H9 (cell line): ENCODE measurements around the gene MYH14. TPM values are rescaled to one million over a fixed set of nuclear protein-coding genes. Genes with fewer than 3 reads are reported as not detected.

Source experiments
- DNase-seq: peaks from one replicate; pipeline ENCODE4 v3.0.0-alpha.2; 2017
- H2AFZ ChIP-seq: one replicate; pipeline ENCODE4 v1.6.1; 2013; ENCODE audit warnings: mild to moderate bottlenecking, low read length, control low read depth, moderate library complexity
- H2AK5ac ChIP-seq: 2 replicates; pipeline ENCODE4 v1.6.1; 2013; ENCODE audit warnings: low read length, control low read depth, mixed read lengths; ENCODE audit not compliant: insufficient read length
- H2BK120ac ChIP-seq: one replicate; pipeline ENCODE4 v1.6.1; 2013; ENCODE audit warnings: low read depth, mild to moderate bottlenecking, low read length, control low read depth, inconsistent platforms; ENCODE audit not compliant: poor library complexity, severe bottlenecking
- H2BK12ac ChIP-seq: 2 replicates; pipeline ENCODE4 v1.6.1; 2013; ENCODE audit warnings: low read length, control low read depth, mixed read lengths, low read depth; ENCODE audit not compliant: insufficient read length
- H2BK15ac ChIP-seq: 2 replicates; pipeline ENCODE4 v1.6.1; 2013; ENCODE audit warnings: low read depth, low read length, control low read depth
- H2BK20ac ChIP-seq: one replicate; pipeline ENCODE4 v1.6.1; 2013; ENCODE audit warnings: low read depth, mild to moderate bottlenecking, low read length, control low read depth, inconsistent platforms; ENCODE audit not compliant: poor library complexity, severe bottlenecking
- H2BK5ac ChIP-seq: 2 replicates; pipeline ENCODE4 v1.6.1; 2013; ENCODE audit warnings: low read length, control low read depth, mixed read lengths; ENCODE audit not compliant: insufficient read length
- H3K14ac ChIP-seq: 2 replicates; pipeline ENCODE4 v1.6.1; 2013; ENCODE audit warnings: low read length, control low read depth; ENCODE audit not compliant: insufficient read depth
- H3K18ac ChIP-seq: 2 replicates; pipeline ENCODE4 v1.6.1; 2013; ENCODE audit warnings: low read depth, mild to moderate bottlenecking, mixed read lengths, low read length, control low read depth; ENCODE audit not compliant: insufficient read length
- H3K23ac ChIP-seq: 2 replicates; pipeline ENCODE4 v1.6.1; 2013; ENCODE audit warnings: low read length, control low read depth, mixed read lengths, low read depth; ENCODE audit not compliant: insufficient read length
- H3K23me2 ChIP-seq: 2 replicates; pipeline ENCODE4 v1.6.1; 2013; ENCODE audit warnings: low read depth, mild to moderate bottlenecking, mixed read lengths, low read length, control low read depth; ENCODE audit not compliant: insufficient read length, poor library complexity, severe bottlenecking
- H3K27ac ChIP-seq: 2 replicates; pipeline ENCODE4 v1.5.1; 2013; ENCODE audit warnings: low read length, control low read depth, mixed read lengths, low read depth; ENCODE audit not compliant: insufficient read length
- H3K27me3 ChIP-seq: 2 replicates; pipeline ENCODE4 v1.6.1; 2013; ENCODE audit warnings: low read length, control low read depth, inconsistent platforms; ENCODE audit not compliant: insufficient read depth
- H3K4ac ChIP-seq: 2 replicates; pipeline ENCODE4 v1.6.1; 2013; ENCODE audit warnings: low read depth, mild to moderate bottlenecking, control low read depth, inconsistent platforms, low read length, moderate library complexity
- H3K4me1 ChIP-seq: 2 replicates; pipeline ENCODE4 v1.6.1; 2013; ENCODE audit warnings: low read length, control low read depth, inconsistent platforms; ENCODE audit not compliant: insufficient read depth
- H3K4me2 ChIP-seq: 2 replicates; pipeline ENCODE4 v1.6.1; 2013; ENCODE audit warnings: low read length, control low read depth, mixed read lengths; ENCODE audit not compliant: insufficient read length, insufficient read depth
- H3K56ac ChIP-seq: 2 replicates; pipeline ENCODE4 v1.6.1; 2013; ENCODE audit warnings: low read depth, mild to moderate bottlenecking, mixed read lengths, low read length, control low read depth; ENCODE audit not compliant: insufficient read length
- H3K79me1 ChIP-seq: 2 replicates; pipeline ENCODE4 v1.6.1; 2013; ENCODE audit warnings: low read depth, mild to moderate bottlenecking, moderate library complexity, low read length, control low read depth, inconsistent platforms; ENCODE audit not compliant: insufficient read depth, poor library complexity, severe bottlenecking
- H3K79me2 ChIP-seq: 2 replicates; pipeline ENCODE4 v1.6.1; 2013; ENCODE audit warnings: low read length, control low read depth, inconsistent platforms; ENCODE audit not compliant: insufficient read depth
- H3K9ac ChIP-seq: 2 replicates; pipeline ENCODE4 v1.6.1; 2013; ENCODE audit warnings: low read length, control low read depth, mixed read lengths; ENCODE audit not compliant: insufficient read length; ENCODE audit errors: extremely low read depth
- H3K9me3 ChIP-seq: one replicate; pipeline ENCODE4 v1.6.1; 2013; ENCODE audit warnings: low read depth, low read length, inconsistent platforms; ENCODE audit not compliant: control insufficient read depth
- H3T11ph ChIP-seq: one replicate; pipeline ENCODE4 v1.6.1; 2013; ENCODE audit warnings: mild to moderate bottlenecking, low read length, control low read depth, inconsistent platforms
- H4K20me1 ChIP-seq: one replicate; pipeline ENCODE4 v1.6.1; 2013; ENCODE audit not compliant: control insufficient read depth, insufficient read length, insufficient read depth
- H4K5ac ChIP-seq: 2 replicates; pipeline ENCODE4 v1.6.1; 2013; ENCODE audit warnings: low read depth, mild to moderate bottlenecking, mixed read lengths, low read length, control low read depth; ENCODE audit not compliant: insufficient read length
- H4K8ac ChIP-seq: replicated peaks from 2 replicates; pipeline ENCODE4 v1.6.1; 2013; ENCODE audit warnings: low read length, control low read depth, mixed read lengths, low read depth; ENCODE audit not compliant: insufficient read length
- H4K91ac ChIP-seq: 2 replicates; pipeline ENCODE4 v1.6.1; 2013; ENCODE audit warnings: low read depth, mild to moderate bottlenecking, moderate library complexity, mixed read lengths, low read length, control low read depth; ENCODE audit not compliant: insufficient read length
- H3K27ac Mint-ChIP-seq, 3 experiments: 2 replicates in 2 of 3; 3 replicates in 1 of 3; pipeline ENCODE4 v1.8.0; 2020 to 2021; ENCODE audit warnings: mixed read lengths in 3 of 3, mild to moderate bottlenecking in 1 of 3, moderate library complexity in 1 of 3
- H3K27me3 Mint-ChIP-seq: 2 replicates; pipeline ENCODE4 v1.8.0; 2021; ENCODE audit warnings: low read depth, mild to moderate bottlenecking, moderate library complexity, mixed read lengths
- H3K36me3 Mint-ChIP-seq, 3 experiments: 2 replicates in 2 of 3; 3 replicates in 1 of 3; pipeline ENCODE4 v1.8.0; 2020 to 2021; ENCODE audit warnings: low read depth in 3 of 3, mixed read lengths in 3 of 3; ENCODE audit not compliant: insufficient read depth in 1 of 3
- H3K4me1 Mint-ChIP-seq, 2 experiments: 2 replicates each; pipeline ENCODE4 v1.8.0; 2020; ENCODE audit warnings: mixed read lengths in 2 of 2
- H3K4me3 Mint-ChIP-seq, 2 experiments: 2 replicates in 1 of 2; 3 replicates in 1 of 2; pipeline ENCODE4 v1.8.0; 2020 to 2021; ENCODE audit warnings: mild to moderate bottlenecking in 2 of 2, mixed read lengths in 2 of 2, moderate library complexity in 1 of 2
- H3K9me3 Mint-ChIP-seq, 2 experiments: 2 replicates in 1 of 2; 3 replicates in 1 of 2; pipeline ENCODE4 v1.8.0; 2020; ENCODE audit warnings: mild to moderate bottlenecking in 2 of 2, mixed read lengths in 2 of 2, moderate library complexity in 1 of 2
- WGBS: extraction: QIAGEN DNeasy Blood & Tissue Kit; methylation state at CpG from one replicate; pipeline ENCODE4 v1.1.7; 2013; ENCODE audit warnings: missing lambda C conversion rate, low lambda C conversion rate, mixed read lengths; ENCODE audit not compliant: insufficient read length; ENCODE audit errors: extremely low coverage; 5-methylcytosine and 5-hydroxymethylcytosine counted together
- total RNA-seq: library from RNA; stranded (reverse); gene quantifications from 2 replicates; pipeline ENCODE4 v1.2.1, GENCODE V29; 2021
- TF ChIP-seq, protein P1 (sequence below): fragments of 200-600 bp; sonication (generic); conservative IDR thresholded peaks from 3 replicates; pipeline ENCODE4 v1.8.0; 2021; ENCODE audit warnings: antibody characterized with exemption, mild to moderate bottlenecking

Gene MYH14
- total RNA-seq, 1 experiment from 2014 or later = 27.7 TPM

GRCh38 chr19:50318438-50318837, 115.0 kb downstream of the MYH14 start:
- H2BK20ac ChIP-seq = no peak overlapping the region
- H3K9me3 Mint-ChIP-seq = no peaks in the 10 kb centered on the region
- peaks cover 17 to 43% (median 31%) of the 10 kb centered on the region in 3 experiments; a peak in 6 of 7 replicates for H3K36me3 Mint-ChIP-seq
- no peak overlapping the region for H4K91ac ChIP-seq
- no peaks in the 10 kb centered on the region for H3K4me1 ChIP-seq
- DNase-seq = no peak
- no peak overlapping the region for H3K14ac ChIP-seq
- no peak overlapping the region for H2BK12ac ChIP-seq
- H3K4ac ChIP-seq = no peak overlapping the region
- H4K8ac ChIP-seq = no peak overlapping the region
- no peak overlapping the region for H3K27ac ChIP-seq
- H3K27me3 Mint-ChIP-seq = peaks cover 13% of the 10 kb centered on the region
- no peak overlapping the region for H2BK5ac ChIP-seq
- no peaks in the 10 kb centered on the region for H3K79me2 ChIP-seq
- peaks cover 20 to 39% of the 10 kb centered on the region in 2 experiments for H3K4me1 Mint-ChIP-seq
- H3K18ac ChIP-seq = no peak overlapping the region
- H3K79me1 ChIP-seq = no peaks in the 10 kb centered on the region
- H3K27me3 ChIP-seq = no peaks in the 10 kb centered on the region
- H3K9ac ChIP-seq = no peak overlapping the region
- no peak overlapping the region for H3K4me3 Mint-ChIP-seq
- no peak overlapping the region for H3K4me2 ChIP-seq
- no peak overlapping the region for H2BK120ac ChIP-seq
- WGBS = no CpG with 5 or more reads among the region's 8 CpGs
- H2BK15ac ChIP-seq = no peak overlapping the region
- H3K9me3 ChIP-seq = no peaks in the 10 kb centered on the region
- TF ChIP-seq, protein P1, sequence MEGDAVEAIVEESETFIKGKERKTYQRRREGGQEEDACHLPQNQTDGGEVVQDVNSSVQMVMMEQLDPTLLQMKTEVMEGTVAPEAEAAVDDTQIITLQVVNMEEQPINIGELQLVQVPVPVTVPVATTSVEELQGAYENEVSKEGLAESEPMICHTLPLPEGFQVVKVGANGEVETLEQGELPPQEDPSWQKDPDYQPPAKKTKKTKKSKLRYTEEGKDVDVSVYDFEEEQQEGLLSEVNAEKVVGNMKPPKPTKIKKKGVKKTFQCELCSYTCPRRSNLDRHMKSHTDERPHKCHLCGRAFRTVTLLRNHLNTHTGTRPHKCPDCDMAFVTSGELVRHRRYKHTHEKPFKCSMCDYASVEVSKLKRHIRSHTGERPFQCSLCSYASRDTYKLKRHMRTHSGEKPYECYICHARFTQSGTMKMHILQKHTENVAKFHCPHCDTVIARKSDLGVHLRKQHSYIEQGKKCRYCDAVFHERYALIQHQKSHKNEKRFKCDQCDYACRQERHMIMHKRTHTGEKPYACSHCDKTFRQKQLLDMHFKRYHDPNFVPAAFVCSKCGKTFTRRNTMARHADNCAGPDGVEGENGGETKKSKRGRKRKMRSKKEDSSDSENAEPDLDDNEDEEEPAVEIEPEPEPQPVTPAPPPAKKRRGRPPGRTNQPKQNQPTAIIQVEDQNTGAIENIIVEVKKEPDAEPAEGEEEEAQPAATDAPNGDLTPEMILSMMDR = no peak
- no peak overlapping the region for H2AFZ ChIP-seq
- no peaks in the 10 kb centered on the region for H4K20me1 ChIP-seq
- no peak overlapping the region for H3K56ac ChIP-seq
- no peak overlapping the region for H3K27ac Mint-ChIP-seq
- no peak overlapping the region for H2AK5ac ChIP-seq
- no peak overlapping the region for H4K5ac ChIP-seq
- H3K23ac ChIP-seq = no peak overlapping the region
- H3T11ph ChIP-seq = no peak overlapping the region
- peaks cover 11% of the 10 kb centered on the region for H3K23me2 ChIP-seq
